Breast epithelium (tissue), 3 donors: Measurements from ENCODE around the gene PCP2.

Experiments
- POLR2A ChIP-seq: fragments of 450-650 bp; IDR thresholded peaks from one replicate; pipeline ENCODE4 v1.6.1; 2016; ENCODE audit warnings: antibody characterized with exemption, mild to moderate bottlenecking, moderate library complexity
- POLR2AphosphoS5 ChIP-seq, 3 donors: sonication (generic); formaldehyde crosslinking; IDR thresholded peaks; one replicate each; pipeline ENCODE4 v1.6.1; 2017; ENCODE audit warnings: antibody characterized with exemption in 3 of 3
- TF ChIP-seq, protein P1 (sequence below), 3 donors: fragments of 450-650 bp; IDR thresholded peaks; one replicate each; pipeline ENCODE4 v1.5.1; 2016 to 2017; ENCODE audit warnings: antibody characterized with exemption in 3 of 3, mild to moderate bottlenecking in 3 of 3, moderate library complexity in 3 of 3

DNA sequence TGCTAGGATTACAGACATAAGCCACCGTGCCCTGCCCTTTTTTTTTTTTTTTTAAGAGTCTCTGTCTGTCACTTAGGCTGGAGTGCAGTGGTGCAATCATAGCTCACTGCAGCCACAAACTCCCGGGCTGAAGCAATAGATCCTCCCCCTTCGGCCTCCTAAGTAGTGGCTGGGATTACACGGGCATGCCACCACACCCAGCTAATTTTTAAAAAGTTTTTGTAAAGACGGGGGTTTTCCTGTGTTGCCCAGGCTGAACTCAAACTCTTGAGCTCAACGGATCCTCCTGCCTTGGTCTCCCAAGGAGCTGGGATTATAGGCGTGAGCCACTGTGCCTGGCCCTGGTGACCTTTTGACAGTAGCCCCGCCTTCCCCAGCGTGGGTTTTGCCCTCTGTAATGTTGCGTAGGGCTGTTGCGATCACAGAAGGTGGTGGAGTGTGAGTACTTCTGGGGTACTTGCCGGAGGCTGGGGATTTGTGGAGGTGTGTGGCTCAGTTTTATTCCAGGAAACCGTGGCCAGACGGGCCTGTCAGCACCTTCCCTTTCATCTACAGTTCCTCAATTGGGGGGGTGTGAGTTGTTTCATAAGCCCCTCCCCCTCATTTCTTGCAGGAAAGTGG lies 23.7 kb upstream of the PCP2 start:
- TF ChIP-seq, protein P1, sequence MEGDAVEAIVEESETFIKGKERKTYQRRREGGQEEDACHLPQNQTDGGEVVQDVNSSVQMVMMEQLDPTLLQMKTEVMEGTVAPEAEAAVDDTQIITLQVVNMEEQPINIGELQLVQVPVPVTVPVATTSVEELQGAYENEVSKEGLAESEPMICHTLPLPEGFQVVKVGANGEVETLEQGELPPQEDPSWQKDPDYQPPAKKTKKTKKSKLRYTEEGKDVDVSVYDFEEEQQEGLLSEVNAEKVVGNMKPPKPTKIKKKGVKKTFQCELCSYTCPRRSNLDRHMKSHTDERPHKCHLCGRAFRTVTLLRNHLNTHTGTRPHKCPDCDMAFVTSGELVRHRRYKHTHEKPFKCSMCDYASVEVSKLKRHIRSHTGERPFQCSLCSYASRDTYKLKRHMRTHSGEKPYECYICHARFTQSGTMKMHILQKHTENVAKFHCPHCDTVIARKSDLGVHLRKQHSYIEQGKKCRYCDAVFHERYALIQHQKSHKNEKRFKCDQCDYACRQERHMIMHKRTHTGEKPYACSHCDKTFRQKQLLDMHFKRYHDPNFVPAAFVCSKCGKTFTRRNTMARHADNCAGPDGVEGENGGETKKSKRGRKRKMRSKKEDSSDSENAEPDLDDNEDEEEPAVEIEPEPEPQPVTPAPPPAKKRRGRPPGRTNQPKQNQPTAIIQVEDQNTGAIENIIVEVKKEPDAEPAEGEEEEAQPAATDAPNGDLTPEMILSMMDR (IDR thresholded peaks at IDR 0.05): no peak
- TF ChIP-seq POLR2AphosphoS5 (IDR thresholded peaks at IDR 0.05): no peak
- TF ChIP-seq POLR2A: no peak
